PC-9 (cell line): ENCODE data around the gene FCRLB. TPM values are rescaled to one million over a fixed set of nuclear protein-coding genes. Genes with fewer than 3 reads are reported as not detected.
A peak's percentile ranks its signal among the peaks of the same experiment; 100 is the strongest.

Experiments used
- BruUV-seq: library from RNA; stranded (reverse); fragments of 400-500 nt; replicated peaks from 2 replicates; lab custom pipeline; 2021; lab: Mats Ljungman, UMichigan
- CTCF ChIA-PET: fragments of 300-600 bp; sonication (Branson Sonifier 250); formaldehyde crosslinking; loops from one replicate; lab custom pipeline; 2022; ENCODE audit warnings: antibody characterized with exemption; lab: Charles Lee
- POLR2A ChIA-PET: fragments of 300-600 bp; sonication (Branson Sonifier 250); formaldehyde crosslinking; loops from one replicate; lab custom pipeline; 2022; ENCODE audit warnings: antibody characterized with exemption; ENCODE audit not compliant: unreplicated experiment; lab: Charles Lee
- DNase-seq, 2 experiments: peaks; one replicate each; pipeline versions ENCODE4 v3.0.0 to v3.0.0-alpha.2; 2015 to 2022; ENCODE audit warnings: mixed read lengths in 1 of 2
- H2AFZ ChIP-seq: fragments of 200-600 bp; sonication (generic); 2 replicates; pipeline ENCODE4 v1.8.1; 2017; ENCODE audit warnings: antibody characterized with exemption
- H3F3A ChIP-seq: fragments of 200-600 bp; sonication (generic); 2 replicates; pipeline ENCODE4 v1.8.1; 2017; ENCODE audit warnings: antibody characterized with exemption, mild to moderate bottlenecking, low read depth; ENCODE audit not compliant: insufficient read depth
- H3K27ac ChIP-seq: fragments of 200-600 bp; sonication (generic); 2 replicates; pipeline ENCODE4 v1.6.1; 2016; ENCODE audit warnings: mixed run types
- H3K27me3 ChIP-seq: fragments of 200-600 bp; sonication (generic); 2 replicates; pipeline ENCODE4 v1.6.1; 2016; ENCODE audit warnings: low read depth, mixed run types; ENCODE audit not compliant: insufficient read depth
- H3K36me3 ChIP-seq: fragments of 200-600 bp; sonication (generic); 2 replicates; pipeline ENCODE4 v1.6.1; 2016; ENCODE audit warnings: low read depth, mixed run types
- H3K4me1 ChIP-seq: fragments of 200-600 bp; sonication (generic); replicated peaks from 2 replicates; pipeline ENCODE4 v1.6.1; 2016; ENCODE audit warnings: mixed run types; ENCODE audit not compliant: insufficient read depth
- H3K4me2 ChIP-seq: fragments of 200-600 bp; sonication (generic); 2 replicates; pipeline ENCODE4 v1.6.1; 2017; ENCODE audit warnings: mixed run types
- H3K4me3 ChIP-seq: fragments of 200-600 bp; sonication (generic); 2 replicates; pipeline ENCODE4 v1.6.1; 2016; ENCODE audit warnings: mixed run types
- H3K79me2 ChIP-seq: fragments of 200-600 bp; sonication (generic); 2 replicates; pipeline ENCODE4 v1.6.1; 2017; ENCODE audit warnings: low read depth, mixed run types
- H3K9me2 ChIP-seq: fragments of 200-600 bp; sonication (generic); 2 replicates; pipeline ENCODE4 v1.8.1; 2017; ENCODE audit warnings: mild to moderate bottlenecking; ENCODE audit not compliant: insufficient read depth
- H3K9me3 ChIP-seq: fragments of 200-600 bp; sonication (generic); 2 replicates; pipeline ENCODE4 v1.8.1; 2016; ENCODE audit warnings: low read depth; ENCODE audit not compliant: insufficient read depth
- H4K20me1 ChIP-seq: fragments of 200-600 bp; sonication (generic); 2 replicates; pipeline ENCODE4 v1.8.1; 2017; ENCODE audit not compliant: insufficient read depth
- EZH2 ChIP-seq: fragments of 200-600 bp; sonication (generic); IDR thresholded peaks from 2 replicates; pipeline ENCODE4 v1.8.0; 2017; ENCODE audit warnings: antibody characterized with exemption, low read depth
- intact Hi-C: fragments of 100-400 bp; cut with micrococcal nuclease; formaldehyde crosslinking; loops from one replicate; pipeline ENCODE4 v1.10.0; 2022; ENCODE audit not compliant: unreplicated experiment
- total RNA-seq: library from RNA; stranded (reverse); gene quantifications from 2 replicates; pipeline ENCODE4 v1.2.3, GENCODE V29; 2021
- TF ChIP-seq, protein P1 (sequence below): fragments of 200-600 bp; sonication (generic); conservative IDR thresholded peaks from 2 replicates; pipeline ENCODE4 v1.6.1; 2017; ENCODE audit warnings: mixed run types, antibody characterized with exemption, mild to moderate bottlenecking, moderate library complexity

Gene FCRLB
- total RNA-seq, 1 experiment from 2014 or later = 1.0 TPM

DNA sequence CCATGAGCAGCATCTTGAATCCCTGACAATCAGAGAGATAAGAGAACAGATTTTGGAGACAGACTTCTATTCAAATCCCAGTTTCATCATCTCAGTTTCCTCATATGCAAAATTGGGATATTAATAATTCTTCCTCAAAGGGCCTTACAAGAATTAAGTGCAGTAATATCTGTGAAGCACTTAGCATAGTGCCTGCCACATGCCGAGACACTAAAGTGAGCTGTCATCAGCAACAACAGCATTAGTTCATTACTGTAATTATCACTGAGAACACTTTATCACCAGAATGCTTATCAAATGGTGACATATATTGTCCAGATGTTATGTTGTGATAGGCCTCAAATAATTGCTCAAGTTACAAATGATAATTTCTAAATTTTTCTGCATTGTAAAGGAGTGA is 922 bp upstream of the FCRLB start:
- H3K9me3 ChIP-seq = no peaks in the 10 kb centered on the region
- ChIA-PET POLR2A (no interaction called here), CTCF (no interaction called here)
- intact Hi-C loops = no loop called here
- H3K4me3 ChIP-seq = no peak overlapping the region
- H3F3A ChIP-seq = no peaks in the 10 kb centered on the region
- no peak overlapping the region for H3K4me2 ChIP-seq
- TF ChIP-seq EZH2 = no peak
- TF ChIP-seq, protein P1, sequence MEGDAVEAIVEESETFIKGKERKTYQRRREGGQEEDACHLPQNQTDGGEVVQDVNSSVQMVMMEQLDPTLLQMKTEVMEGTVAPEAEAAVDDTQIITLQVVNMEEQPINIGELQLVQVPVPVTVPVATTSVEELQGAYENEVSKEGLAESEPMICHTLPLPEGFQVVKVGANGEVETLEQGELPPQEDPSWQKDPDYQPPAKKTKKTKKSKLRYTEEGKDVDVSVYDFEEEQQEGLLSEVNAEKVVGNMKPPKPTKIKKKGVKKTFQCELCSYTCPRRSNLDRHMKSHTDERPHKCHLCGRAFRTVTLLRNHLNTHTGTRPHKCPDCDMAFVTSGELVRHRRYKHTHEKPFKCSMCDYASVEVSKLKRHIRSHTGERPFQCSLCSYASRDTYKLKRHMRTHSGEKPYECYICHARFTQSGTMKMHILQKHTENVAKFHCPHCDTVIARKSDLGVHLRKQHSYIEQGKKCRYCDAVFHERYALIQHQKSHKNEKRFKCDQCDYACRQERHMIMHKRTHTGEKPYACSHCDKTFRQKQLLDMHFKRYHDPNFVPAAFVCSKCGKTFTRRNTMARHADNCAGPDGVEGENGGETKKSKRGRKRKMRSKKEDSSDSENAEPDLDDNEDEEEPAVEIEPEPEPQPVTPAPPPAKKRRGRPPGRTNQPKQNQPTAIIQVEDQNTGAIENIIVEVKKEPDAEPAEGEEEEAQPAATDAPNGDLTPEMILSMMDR = no peak
- no peak for DNase-seq
- no peaks in the 10 kb centered on the region for H3K27me3 ChIP-seq
- H3K9me2 ChIP-seq = no peaks in the 10 kb centered on the region
- H2AFZ ChIP-seq = no peak overlapping the region
- no peak overlapping the region for H3K27ac ChIP-seq
- no TSS peak for BruUV-seq
- peaks cover 42% of the 10 kb centered on the region for H3K4me1 ChIP-seq
- 0 out of 2 replicates have a peak, but pooled peaks cover 4% of the 10 kb centered on the region for H3K79me2 ChIP-seq
- H4K20me1 ChIP-seq = no peaks in the 10 kb centered on the region
- H3K36me3 ChIP-seq = no peaks in the 10 kb centered on the region

DNA sequence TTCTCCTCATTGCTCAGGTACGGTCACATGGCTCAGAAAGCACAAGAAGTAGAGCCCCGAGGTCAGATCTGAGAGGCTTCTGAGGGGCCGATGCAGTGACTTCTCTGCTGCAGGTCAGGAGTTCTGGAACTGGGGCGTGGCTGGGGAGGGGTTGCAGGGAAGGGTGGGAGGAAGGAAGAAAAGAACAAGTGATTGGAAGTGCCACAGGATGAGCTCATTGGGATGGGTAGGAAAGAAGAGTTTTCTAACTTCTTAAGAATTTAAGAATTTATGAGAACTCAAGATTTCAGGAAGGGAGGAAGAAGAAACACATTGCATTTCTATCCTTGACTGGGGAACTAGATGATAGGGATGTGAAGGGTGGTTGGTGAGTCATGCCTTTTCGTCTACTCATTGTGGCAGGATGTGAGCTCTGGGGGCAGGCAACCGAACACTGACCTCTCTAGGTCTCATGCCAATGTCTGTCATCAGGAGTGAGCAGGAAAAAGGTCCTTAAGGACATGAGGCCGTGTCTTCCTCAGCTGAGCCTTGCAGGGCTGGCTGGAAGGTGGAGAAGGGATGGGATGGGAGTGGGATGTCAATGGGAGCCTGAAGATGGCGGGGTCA is 497 bp downstream of the FCRLB start:
- ChIA-PET CTCF (no interaction called here), POLR2A (no interaction called here)
- H3K36me3 ChIP-seq = no peaks in the 10 kb centered on the region
- peak in 1 of 2 experiments; percentile 63 for DNase-seq
- H3K27me3 ChIP-seq = no peaks in the 10 kb centered on the region
- H3K4me1 ChIP-seq = peaks cover 46% of the 10 kb centered on the region
- H3F3A ChIP-seq = no peaks in the 10 kb centered on the region
- no TSS peak for BruUV-seq
- no peak overlapping the region for H2AFZ ChIP-seq
- H3K79me2 ChIP-seq = 0 out of 2 replicates have a peak, but pooled peaks cover 9% of the 10 kb centered on the region
- peak overlapping the region; percentile 17 for H3K4me2 ChIP-seq
- H3K27ac ChIP-seq = peak overlapping the region; percentile 40
- intact Hi-C loops = no loop called here
- no peaks in the 10 kb centered on the region for H4K20me1 ChIP-seq
- no peak overlapping the region for H3K4me3 ChIP-seq
- H3K9me2 ChIP-seq = no peaks in the 10 kb centered on the region
- no peaks in the 10 kb centered on the region for H3K9me3 ChIP-seq
- TF ChIP-seq, protein P1 = no peak
- no peak for TF ChIP-seq EZH2

DNA sequence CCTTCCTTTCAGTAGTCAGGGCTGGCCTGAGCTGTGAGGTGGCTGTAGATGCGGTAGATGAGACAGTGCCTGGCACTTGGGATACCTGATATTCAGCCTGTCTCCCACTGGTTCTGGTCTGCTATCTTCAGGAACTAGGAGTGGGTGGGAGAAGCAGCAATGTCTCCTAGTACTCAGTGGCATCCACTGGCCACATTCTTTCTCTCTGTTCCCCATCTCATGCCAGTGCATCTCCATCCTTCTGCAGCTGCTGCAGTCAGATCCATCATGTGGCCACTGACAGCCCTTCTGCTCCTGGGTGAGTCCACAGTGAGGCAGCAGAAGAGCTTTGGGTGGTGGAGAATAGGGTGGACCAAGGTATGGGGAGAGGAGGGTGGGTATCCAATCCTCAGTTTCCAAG is 1.1 kb downstream of the FCRLB start:
- ChIA-PET POLR2A (no interaction called here), CTCF (no interaction called here)
- H3F3A ChIP-seq = 0 out of 2 replicates have a peak, but pooled peaks cover under 1% of the 10 kb centered on the region
- TF ChIP-seq, protein P1 = no peak
- no peak for TF ChIP-seq EZH2
- intact Hi-C loops = no loop called here
- peaks cover 12% of the 10 kb centered on the region for H3K79me2 ChIP-seq
- H3K9me3 ChIP-seq = no peaks in the 10 kb centered on the region
- no peak overlapping the region for H3K4me2 ChIP-seq
- no TSS peak for BruUV-seq
- H3K4me3 ChIP-seq = no peak overlapping the region
- no peaks in the 10 kb centered on the region for H3K36me3 ChIP-seq
- H4K20me1 ChIP-seq = no peaks in the 10 kb centered on the region
- no peaks in the 10 kb centered on the region for H3K9me2 ChIP-seq
- no peak for DNase-seq
- no peaks in the 10 kb centered on the region for H3K27me3 ChIP-seq
- H3K4me1 ChIP-seq = peaks cover 46% of the 10 kb centered on the region
- no peak overlapping the region for H3K27ac ChIP-seq
- H2AFZ ChIP-seq = no peak overlapping the region
